HG03521 (cell line): ENCODE results near the gene MTFR2.
"Not testable (repeated sequence)": the region's sequence is repeated elsewhere in the genome, so short reads cannot be mapped to it uniquely, and the experiment has no call there.

ENCODE experiments used
- ATAC-seq: cut with Tn5 transposase; IDR thresholded peaks from one replicate; pipeline ENCODE4 v1.9.1; 2021; ENCODE audit warnings: mild to moderate bottlenecking, moderate library complexity; ENCODE audit not compliant: unreplicated experiment

MTFR2 gene

DNA sequence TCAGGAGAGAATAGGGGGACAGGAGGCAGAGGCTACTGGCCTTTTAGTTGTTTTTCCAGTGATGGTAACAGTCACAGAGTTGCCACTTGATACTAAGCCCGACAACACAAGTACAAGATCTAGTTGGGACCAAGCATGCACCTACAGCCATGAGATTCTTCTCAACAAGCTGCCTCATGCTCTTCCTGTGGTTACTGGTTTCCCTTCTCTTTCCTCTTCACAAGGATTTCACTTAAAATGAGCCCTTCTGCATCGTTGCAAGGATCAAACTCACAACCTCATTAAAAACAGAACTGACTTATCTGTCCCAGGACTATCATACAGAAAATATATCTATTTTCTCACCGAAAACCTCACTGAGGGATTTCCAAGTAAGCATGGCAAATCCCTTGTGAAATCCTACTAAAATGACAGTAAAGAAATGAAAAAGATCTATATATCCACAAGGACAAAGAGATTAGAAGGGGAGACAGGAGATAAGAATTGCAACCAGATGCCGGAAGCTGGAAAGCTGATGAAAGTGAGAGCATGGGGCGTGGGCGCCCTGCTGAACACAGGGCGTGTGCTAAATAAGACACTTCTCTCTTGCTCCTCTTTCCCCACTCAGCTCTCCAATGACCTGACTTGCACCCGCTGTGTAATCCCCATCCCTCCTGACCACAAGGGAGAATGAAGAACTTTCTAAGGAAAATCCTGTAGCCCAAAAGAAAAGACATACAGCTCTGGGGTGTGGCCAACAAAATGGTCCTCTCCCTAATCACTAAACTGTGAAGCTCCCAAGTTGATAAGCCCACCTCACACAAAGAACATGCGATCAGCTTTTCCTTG lies 13.4 kb downstream of the MTFR2 start:
- ATAC-seq = no peak

DNA sequence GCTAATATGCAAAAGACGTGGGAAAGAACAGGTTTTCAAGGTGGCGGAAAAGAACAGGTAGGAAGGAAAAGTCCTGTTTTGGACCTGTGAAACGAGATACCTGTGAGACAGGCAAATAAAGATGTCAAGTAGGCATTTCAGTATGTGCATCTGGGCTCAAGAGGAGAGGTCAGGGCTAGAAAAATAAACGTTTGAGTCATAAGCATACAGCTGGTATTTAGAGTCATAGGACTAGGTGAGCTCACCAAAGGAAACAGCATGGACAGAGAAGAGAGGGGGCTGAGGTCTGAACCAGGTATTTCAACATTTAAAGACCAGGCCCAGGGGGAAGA lies 14.9 kb downstream of the MTFR2 start:
- no peak for ATAC-seq

DNA sequence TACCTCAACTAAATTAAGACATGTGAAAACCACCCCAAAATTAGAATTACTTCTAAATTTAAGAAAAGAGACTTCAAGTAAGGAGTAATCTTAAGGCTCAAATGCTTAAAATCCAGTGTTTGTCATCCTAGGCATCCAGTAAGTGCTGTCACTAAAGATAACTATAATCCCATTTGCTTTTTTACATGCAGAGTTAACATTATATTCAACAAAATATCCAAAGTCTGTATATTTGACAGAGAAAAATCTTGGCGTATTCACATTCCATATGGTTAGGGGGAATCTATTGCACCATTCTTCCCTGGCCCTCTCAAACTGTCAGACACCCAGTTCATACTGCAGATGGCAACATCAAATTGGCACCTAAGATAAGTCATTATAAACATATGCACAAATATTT lies 17.4 kb downstream of the MTFR2 start:
- no peak for ATAC-seq

DNA sequence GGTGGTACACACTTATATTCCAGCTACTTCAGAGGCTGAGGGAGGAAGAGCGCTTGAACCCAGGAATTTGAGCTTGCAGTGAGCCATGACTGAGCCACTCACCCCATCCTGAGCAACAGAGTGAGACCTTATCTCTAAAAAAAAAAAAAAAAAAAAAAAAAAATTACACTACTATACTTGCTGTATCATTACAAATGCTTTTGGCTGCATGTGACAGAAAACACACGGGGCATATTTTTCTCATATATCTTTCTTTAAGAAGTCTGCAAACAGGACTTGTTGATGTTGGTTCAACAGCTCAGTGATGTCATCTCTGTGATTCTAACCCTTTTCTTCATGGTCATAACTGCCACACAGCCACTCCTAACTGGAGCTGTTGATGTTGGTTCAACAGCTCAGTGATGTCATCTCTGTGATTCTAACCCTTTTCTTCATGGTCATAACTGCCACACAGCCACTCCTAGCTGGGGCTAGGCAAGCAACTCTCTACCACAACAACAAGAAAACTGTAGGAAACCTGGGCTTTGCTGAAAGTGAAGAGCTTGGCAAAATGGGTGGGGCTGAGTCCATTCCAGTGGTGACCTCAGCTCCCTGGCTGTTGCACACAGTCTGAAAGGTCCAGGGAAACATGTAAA lies 19.8 kb downstream of the MTFR2 start:
- ATAC-seq = no peak

DNA sequence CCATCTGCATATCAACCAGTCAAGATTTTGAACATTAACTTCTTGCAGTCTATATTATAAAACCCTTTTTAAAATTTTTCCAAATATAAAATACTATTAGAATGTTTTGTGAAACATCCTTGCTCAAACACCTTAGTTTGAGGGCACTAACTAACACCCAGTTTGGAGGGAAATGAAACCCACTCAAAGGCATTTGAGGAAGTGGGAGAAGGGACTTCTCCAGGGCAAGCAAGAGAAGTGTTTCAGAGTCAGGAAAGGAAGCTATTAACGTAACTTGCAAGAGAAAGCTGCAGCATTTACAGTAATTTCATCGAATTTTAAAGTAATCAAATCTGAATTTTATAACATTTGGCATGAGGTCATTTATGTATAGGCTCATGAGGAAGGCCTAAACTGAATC lies 21.3 kb downstream of the MTFR2 start:
- no peak for ATAC-seq

DNA sequence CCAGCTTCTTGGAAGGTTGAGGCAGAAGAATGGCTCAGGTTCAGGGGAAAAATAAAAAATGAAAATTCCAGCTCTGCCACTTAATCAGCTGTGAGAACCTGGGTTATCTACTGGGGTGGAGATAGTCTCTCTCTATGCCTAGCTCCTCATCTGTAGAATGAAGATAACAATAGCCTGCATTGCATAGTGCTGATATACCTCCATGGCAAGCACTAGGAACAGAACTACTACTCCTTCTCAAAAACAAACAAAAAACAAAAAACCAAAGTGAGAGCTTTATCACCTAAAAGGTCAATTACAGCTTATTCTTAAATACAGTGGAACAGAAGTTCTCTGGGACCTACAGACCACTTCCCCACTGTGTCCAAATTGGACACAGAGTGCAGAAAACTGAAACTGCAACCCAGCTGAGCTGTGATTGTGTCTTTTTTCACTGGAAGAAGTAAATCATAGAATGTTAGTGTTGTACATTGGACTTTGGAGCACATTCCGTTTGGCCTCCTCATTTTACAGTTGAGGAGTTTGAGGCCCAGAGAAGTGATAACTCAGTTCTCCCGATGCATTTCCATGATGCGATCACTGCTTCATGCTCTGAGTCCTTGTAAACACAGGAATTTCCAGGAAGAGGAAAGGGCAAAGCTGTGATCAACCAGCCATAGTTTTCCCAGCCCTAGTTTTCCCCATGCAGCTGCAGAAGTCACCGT lies 23.3 kb downstream of the MTFR2 start:
- no peak for ATAC-seq

DNA sequence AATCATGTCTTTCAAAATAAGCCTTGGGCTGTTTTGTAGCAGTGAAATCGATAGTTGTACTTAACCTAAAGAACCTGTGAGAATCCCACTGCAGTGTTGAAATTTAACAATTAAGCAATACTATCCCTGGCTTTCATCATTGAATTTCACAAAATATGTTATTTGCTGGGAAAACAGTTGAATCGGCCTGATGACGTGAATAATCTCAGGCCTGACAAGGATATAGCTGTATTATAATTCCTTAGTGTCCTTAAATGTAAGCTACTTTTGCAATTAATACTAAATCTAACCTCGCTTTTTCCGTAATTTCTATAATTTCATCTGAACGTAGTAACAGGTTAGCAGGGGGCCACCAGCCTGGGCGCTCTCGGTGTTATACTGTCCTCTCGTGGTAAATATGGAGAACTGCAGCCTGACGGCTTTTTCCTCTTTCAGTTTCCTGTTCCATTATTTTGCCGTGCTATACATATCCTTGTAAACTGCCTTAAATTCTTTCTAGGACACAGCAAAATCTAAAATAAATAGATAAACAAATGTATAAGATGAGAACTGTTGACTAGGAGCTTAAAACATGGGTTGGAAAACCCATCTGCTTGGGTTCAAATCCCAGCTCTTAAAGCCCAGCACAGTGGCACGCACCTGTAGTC lies 24.0 kb downstream of the MTFR2 start:
- ATAC-seq = peak; percentile 81

DNA sequence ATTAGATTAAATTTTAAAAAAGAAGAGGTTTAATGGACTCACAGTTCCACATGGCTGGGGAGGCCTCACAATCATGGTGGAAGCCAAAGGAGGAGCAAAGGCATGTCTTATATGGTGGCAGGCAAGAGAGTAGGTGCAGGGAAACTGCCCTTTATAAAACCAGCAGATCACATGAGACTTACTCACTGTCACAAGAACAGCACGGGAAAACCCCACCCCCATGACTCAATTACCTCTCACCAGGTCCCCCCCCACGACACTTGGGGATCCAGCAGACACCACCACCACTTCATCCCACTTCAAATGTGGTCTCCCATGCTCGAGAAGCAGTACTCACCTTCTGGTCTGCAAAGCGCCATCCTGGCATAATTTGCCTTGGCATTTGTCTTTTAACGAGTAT lies 24.6 kb downstream of the MTFR2 start:
- no peak for ATAC-seq

DNA sequence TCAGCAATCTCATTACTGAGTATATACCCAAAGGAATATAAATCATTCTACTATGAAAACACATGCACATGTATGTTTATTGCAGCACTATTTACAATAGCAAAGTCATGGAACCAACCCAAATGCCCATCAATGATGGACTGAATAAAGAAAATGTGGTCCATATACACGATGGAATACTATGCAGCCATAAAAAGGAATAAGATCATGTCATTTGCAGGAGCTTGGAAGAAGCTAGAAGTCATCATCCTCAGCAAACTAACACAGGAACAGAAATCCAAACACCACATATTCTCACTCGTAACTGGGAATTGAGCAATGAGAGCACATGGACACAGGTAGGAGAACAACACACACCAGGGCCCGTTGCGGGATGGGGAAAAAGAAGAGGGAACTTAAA lies 25.1 kb downstream of the MTFR2 start:
- ATAC-seq = not testable (repeated sequence)

DNA sequence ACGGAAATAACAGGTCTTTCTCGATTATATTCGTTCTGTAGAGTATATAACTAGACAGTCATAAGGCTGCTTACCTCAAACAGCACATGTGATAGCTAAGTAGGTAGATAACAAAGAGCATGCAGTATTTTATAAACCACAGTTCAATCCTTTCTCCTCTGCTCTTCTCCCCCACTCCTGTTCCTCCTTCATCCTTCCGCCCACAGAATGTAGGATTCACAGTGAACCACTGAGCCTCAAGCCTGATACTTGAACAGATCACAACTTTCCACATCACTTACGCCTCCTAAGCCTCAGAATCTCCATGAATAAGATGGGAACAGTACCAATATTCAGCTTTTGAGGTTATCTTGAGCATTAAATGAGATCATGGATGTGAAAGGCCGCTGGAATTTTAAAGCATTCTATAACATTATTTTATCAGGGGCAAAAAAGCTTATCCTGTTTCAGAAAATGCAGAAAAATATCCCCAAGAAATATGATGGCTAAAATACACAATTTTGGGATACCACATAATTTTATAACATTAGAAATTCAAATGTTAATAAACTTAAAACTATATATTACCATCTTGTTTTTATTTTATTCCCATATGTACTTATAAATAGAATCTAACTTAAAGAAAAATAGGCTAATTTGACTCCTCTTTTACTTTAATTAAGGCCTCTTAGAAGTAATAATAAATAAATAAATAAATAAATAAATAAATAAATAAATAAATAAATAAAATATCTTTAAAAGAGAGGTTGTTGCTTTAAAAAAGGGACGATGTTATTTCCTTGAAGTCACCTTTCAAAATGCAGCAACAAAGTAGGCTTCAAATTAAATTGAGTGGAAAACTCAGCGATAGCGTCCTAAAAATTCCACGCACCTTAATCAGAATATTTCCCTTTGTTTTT lies 33.4 kb downstream of the MTFR2 start:
- no peak for ATAC-seq

DNA sequence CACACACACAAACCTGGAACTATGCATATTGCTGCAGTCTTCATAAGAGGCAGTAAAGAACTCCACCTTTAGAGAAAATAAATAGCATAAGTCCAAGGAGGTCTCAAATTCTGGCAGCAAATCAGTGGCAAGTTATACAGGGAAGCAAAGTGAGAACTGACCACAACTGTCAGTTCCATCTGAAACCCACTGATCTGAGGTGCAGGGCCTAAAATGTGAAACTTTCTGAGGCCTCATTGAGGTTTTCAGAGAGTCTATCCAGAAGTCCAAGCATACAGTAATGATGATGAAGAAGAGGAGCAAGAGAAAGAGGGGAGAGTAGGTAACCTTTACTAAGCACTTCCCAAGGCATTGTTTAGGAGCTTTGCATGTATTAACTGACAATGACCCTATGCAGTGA lies 36.3 kb downstream of the MTFR2 start:
- no peak for ATAC-seq

DNA sequence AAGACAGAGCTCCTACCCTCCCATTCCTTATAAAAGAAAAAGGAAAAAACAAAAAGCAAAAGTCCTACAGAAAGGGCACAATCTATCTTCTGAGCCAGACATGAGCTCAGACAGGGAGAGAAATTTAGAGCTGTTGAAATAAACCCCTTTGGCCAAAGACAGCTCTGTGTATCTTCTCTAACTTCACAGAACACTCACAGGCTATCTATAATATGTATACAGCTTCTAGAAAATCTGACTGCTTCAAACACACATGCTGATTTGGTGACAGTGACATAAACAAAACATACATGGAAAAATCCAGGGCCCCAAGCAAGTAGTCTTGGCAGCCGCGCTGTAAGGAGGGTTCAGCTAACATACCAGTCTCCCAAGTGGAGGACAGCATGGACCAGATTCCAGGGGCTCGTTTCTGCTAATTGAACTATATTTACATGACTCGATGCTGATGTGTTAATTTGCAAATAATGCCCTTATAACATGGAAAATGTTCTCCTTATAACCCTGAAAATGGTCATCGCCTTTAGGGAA lies 37.0 kb downstream of the MTFR2 start:
- no peak for ATAC-seq

DNA sequence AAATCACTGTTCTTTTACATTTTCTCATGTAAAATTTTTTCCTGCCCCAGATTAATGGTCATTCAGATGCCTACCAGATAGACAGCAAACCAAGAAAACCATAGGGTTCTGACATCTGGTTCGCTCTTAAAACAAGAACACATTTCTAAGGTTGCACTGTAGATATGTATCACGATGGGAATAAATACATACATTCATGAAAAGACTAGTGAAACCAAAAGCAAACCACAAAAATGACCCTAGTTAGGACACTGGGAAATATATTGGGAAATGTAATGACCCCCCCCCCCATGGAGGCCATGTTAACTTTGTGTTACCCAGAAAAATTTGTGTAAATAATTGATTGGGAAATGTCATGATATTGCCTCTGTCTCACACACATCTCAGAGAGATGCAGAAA lies 37.5 kb downstream of the MTFR2 start:
- no peak for ATAC-seq

DNA sequence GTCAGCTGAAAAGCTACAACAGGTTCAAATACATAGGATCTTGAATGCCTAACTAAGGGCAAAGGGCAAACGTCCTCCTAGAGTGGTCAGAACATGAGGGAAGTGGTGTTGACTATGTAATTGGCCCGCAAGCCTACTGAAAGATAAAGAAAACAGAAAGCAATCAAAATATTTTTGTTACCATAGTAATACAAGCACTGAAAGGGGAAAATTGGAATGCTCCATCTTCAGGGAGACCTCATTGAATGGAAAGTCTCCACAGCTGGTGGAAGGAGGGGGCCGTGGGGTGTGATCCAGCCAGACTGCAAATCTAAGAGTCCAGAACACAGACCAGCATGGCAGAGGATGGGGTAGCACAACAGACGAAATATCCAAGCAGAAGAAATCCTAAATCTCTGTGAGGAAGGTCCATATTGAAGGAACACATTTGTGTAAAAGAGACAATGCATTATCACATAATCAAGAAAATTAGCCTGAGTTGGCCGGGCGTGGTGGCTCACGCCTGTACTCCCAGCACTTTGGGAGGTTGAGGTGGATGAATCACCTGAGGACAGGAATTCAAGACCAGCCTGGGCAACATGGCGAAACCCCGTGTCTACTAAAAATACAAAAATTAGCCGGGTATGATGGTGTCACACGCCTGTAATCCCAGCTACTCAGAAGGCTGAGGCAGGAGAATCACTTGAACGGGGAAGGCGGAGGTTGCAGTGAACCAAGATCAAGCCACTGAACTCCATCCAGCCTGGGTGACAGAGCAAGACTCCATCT lies 39.5 kb downstream of the MTFR2 start:
- ATAC-seq = no peak

DNA sequence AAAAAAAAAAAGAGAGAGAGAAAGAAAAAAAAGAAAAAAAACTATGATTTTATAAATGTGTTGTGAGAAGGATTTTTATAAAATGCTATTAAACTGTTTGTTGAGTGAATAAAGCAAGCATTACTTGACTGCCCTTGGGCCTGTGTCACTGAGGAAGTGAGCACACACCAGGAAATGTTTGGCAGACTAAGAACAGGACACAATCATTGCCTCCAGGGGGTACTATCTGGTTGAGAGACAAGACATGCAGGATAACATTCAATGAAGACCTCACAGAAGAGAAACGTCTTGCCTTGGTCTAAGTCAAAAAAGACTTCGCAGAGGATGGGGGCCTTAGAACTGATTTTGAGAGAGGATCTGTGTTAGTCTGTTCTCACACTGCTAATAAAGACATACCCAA lies 40.6 kb downstream of the MTFR2 start:
- ATAC-seq = no peak

DNA sequence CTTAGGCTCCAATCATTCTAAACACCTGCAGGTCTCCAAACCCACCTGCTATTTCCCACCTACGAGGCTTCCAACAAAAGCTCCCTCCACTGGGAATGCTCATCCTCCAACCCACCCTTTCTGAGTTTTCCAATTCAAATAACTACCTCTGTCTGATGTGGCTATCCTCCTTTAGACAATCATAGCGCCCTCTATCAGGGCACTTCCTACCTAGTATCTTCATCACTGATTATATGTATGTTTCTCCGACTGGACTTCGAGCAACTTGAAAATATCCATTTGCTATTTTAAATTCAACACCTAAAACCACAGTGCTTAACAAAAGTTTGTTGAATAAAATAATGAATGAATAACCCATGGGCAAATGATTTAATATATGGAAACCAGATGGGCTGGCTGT lies 41.3 kb downstream of the MTFR2 start:
- ATAC-seq = no peak

DNA sequence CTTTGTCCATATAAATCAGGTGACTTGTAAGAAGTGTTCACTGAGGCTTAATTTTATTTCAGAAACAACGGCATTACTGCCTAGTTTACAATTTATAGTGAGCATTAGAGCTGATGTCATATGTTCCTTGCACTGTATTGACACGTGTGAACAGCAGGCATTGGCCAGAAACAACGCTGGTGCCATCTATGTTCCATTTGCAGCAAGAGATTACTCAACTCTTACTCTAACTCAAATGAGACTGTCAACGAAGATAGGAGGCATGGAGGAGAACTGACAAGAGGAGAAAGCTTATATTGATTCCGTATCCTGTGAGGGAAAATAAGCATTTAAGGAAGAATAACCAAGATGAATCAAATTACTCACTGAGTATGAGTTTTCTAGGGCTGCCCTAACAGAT lies 48.4 kb downstream of the MTFR2 start:
- no peak for ATAC-seq

DNA sequence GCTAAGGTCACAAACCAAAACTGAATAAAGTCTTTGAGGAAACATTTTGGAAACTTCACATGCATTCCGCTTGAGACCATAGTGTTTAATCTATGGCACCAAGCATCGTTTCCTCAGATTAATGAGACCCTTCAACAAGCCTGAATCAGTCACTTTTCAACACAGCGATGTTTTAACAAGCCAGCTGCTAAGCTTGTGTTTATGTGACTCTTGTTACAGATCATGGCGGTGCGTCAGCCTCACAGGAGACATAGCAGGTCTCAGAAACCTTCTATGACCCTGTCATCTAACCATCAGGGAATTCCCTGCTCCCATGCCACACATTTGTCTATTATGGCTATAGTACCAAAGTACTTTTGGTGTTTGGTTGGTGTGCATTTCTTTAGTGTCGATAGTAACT lies 57.2 kb downstream of the MTFR2 start:
- no peak for ATAC-seq

DNA sequence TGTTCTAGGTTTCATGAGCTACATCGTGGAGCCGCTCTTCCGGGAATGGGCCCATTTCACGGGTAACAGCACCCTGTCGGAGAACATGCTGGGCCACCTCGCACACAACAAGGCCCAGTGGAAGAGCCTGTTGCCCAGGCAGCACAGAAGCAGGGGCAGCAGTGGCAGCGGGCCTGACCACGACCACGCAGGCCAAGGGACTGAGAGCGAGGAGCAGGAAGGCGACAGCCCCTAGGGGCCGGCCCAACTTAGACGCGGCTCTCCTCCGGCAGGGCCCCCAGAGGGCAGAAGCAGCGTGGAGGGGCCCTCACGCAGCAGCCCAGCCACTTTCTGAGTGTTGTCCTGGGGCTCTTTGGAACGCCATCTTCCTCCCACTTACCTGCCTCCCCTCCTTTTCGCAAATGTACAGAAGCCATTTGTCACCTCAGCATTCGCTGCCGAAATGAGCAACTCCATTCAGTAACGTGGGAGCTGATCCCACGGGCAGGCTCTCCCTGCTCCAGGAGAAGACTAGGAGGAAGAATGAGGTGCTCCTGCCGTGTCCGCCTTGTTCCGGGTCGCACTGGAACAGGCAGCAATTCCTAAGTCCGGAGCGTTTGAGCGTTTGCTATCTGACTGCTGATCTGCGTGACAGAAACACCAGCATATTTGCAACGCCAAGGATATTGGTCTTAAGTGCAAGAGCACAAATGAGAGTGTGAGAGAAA lies 58.4 kb downstream of the MTFR2 start:
- no peak for ATAC-seq
